ENCODE measurements around the gene SERPINI1.

DNA sequence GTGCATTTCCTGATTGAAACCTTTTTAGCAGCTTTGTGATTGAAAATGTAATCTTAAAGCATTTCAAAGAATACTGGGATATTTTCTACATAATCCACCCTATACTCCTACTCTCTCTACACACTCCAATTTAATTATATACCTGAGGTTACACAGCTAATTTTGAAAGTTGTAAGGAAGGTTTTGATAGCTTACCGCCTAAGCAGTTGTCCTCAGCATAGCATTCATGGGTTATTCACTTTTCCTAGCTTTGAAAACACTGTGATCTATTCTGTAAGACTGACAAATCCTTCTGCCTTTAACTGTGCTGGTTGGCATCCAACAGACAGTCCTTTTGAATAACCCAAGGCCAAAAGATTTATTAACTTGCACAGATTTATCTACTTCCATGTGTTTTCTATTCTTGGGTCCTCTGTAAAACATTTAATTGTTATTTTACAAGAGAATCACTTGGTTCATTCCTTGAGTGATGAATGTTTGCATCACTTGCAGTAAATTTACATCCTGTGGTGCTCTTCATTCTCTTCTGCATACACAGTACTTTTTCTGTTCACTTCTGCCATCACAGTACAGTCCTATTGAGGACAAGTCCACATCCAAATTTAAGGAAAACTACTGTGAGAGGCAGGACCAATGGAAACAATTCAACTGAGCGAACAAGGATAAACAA is 44.8 kb downstream of the SERPINI1 start:
- TF ChIP-seq, protein P1, sequence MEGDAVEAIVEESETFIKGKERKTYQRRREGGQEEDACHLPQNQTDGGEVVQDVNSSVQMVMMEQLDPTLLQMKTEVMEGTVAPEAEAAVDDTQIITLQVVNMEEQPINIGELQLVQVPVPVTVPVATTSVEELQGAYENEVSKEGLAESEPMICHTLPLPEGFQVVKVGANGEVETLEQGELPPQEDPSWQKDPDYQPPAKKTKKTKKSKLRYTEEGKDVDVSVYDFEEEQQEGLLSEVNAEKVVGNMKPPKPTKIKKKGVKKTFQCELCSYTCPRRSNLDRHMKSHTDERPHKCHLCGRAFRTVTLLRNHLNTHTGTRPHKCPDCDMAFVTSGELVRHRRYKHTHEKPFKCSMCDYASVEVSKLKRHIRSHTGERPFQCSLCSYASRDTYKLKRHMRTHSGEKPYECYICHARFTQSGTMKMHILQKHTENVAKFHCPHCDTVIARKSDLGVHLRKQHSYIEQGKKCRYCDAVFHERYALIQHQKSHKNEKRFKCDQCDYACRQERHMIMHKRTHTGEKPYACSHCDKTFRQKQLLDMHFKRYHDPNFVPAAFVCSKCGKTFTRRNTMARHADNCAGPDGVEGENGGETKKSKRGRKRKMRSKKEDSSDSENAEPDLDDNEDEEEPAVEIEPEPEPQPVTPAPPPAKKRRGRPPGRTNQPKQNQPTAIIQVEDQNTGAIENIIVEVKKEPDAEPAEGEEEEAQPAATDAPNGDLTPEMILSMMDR (IDR thresholded peaks at IDR 0.05): no peak
- TF ChIP-seq POLR2A (IDR thresholded peaks at IDR 0.05): no peak

Measured in testis (tissue), 2 donors.